ENCODE data around the gene TMEM272. TPM values are rescaled to one million over a fixed set of nuclear protein-coding genes. Genes with fewer than 3 reads are reported as not detected.

Gene TMEM272
- total and polyA plus RNA-seq, 2 donors (not counting 1 experiment from before 2014, with no cell fraction given): not detected

GRCh38 chr13:51799261-51799660 is 45.7 kb downstream of the TMEM272 start:
- H2AFZ ChIP-seq (ENCODE audit: insufficient read depth, low read depth, low read length, poor library complexity, severe bottlenecking): no peak overlapping the region
- H3K27me3 ChIP-seq (replicated peaks in 1 of 4; ENCODE audit: control extremely low read depth in 1 of 4, control insufficient read depth in 3 of 4, insufficient read depth in 4 of 4, low read length in 3 of 4): no peaks in the 10 kb centered on the region
- Mint-ChIP-seq H3K4me1 (peaks cover 39% of the 10 kb centered on the region), H3K27me3 (no peaks in the 10 kb centered on the region), H3K27ac (no peak overlapping the region), H3K9me3 (ENCODE audit: insufficient read depth) (no peaks in the 10 kb centered on the region), H3K4me3 (no peak overlapping the region)
- intact Hi-C loops (cut with micrococcal nuclease): no loop called here
- no peak overlapping the region for H3K4me2 ChIP-seq (replicated peaks; ENCODE audit: low read depth, low read length, poor library complexity, severe bottlenecking)
- H3K9me3 ChIP-seq (ENCODE audit: control extremely low read depth in 1 of 3, control insufficient read depth in 2 of 3, insufficient read depth in 1 of 3, low read length in 2 of 3): no peaks in the 10 kb centered on the region
- H3K36me3 ChIP-seq (replicated peaks in 1 of 2; ENCODE audit: control extremely low read depth in 1 of 2, control insufficient read depth in 1 of 2, extremely low read depth in 1 of 2, insufficient read depth in 2 of 2, low read length in 1 of 2): no peaks in the 10 kb centered on the region
- TF ChIP-seq CTCF (IDR thresholded peaks at IDR 0.05) (no peak), EZH2 (IDR thresholded peaks at IDR 0.05; ENCODE audit: borderline replicate concordance, insufficient read depth, low read depth, low read length, poor library complexity, severe bottlenecking) (no peak)
- no peak overlapping the region for H3K27ac ChIP-seq (ENCODE audit: low read length in 2 of 2)
- POLR2A ChIA-PET: interaction anchor here (2.2 kb wide), 1 partner anchor 346 kb away, joined by 12 read pairs; the partner anchor contains the start of gene INTS6
- H4K20me1 ChIP-seq (ENCODE audit: control insufficient read depth, insufficient read depth, low read length, poor library complexity, severe bottlenecking): no peaks in the 10 kb centered on the region
- ATAC-seq (ENCODE audit: low read depth) (no peak), DNase-seq (no peak)
- H3K79me2 ChIP-seq (ENCODE audit: control insufficient read depth, insufficient read depth, low read length): peaks cover 17% of the 10 kb centered on the region
- no peak overlapping the region for H3K9ac ChIP-seq (ENCODE audit: low read length)
- no peak overlapping the region for H3K4me3 ChIP-seq (ENCODE audit: control extremely low read depth in 1 of 5, extremely low read depth in 1 of 5, insufficient read depth in 1 of 5, low read depth in 2 of 5, low read length in 4 of 5)
- WGBS (ENCODE audit: insufficient coverage): 96% methylated on average over 12 of the region's 12 CpGs
- H3K4me1 ChIP-seq (ENCODE audit: control insufficient read depth in 2 of 2, insufficient read depth in 2 of 2, low read length in 2 of 2): peaks cover 29 to 36% of the 10 kb centered on the region in 2 donors
- CTCF ChIA-PET: interaction anchor here (1.0 to 6.2 kb wide), 8 partner anchors 16 to 674 kb away, joined by 3 to 101 read pairs (median 30); no protein-coding TSS in a partner anchor

- ChIA-PET CTCF (interaction anchor here (0.6 to 6.2 kb wide), 44 partner anchors 9 to 677 kb away, joined by 3 to 101 read pairs (median 4); no protein-coding TSS in a partner anchor), POLR2A (interaction anchor here (1.5 to 2.2 kb wide), 2 partner anchors 213 to 345 kb away, joined by 6 to 12 read pairs; partner anchors contain the start of gene INTS6)
- no peaks in the 10 kb centered on the region for H3K36me3 ChIP-seq (replicated peaks in 1 of 2; ENCODE audit: control extremely low read depth in 1 of 2, control insufficient read depth in 1 of 2, extremely low read depth in 1 of 2, insufficient read depth in 2 of 2, low read length in 1 of 2)
- no peaks in the 10 kb centered on the region for H3K9me3 ChIP-seq (ENCODE audit: control extremely low read depth in 1 of 3, control insufficient read depth in 2 of 3, insufficient read depth in 1 of 3, low read length in 2 of 3)
- H4K20me1 ChIP-seq (ENCODE audit: control insufficient read depth, insufficient read depth, low read length, poor library complexity, severe bottlenecking): no peaks in the 10 kb centered on the region
- 71% methylated on average over 9 of the region's 12 CpGs for WGBS (ENCODE audit: insufficient coverage)
- H3K4me2 ChIP-seq (replicated peaks; ENCODE audit: low read depth, low read length, poor library complexity, severe bottlenecking): no peak overlapping the region
- DNase-seq (peak; percentile 76), ATAC-seq (ENCODE audit: low read depth) (peak; percentile 60)
- Mint-ChIP-seq H3K27me3 (no peaks in the 10 kb centered on the region), H3K4me3 (no peak overlapping the region), H3K4me1 (peaks cover 45% of the 10 kb centered on the region), H3K27ac (peak overlapping the region; percentile 5), H3K9me3 (ENCODE audit: insufficient read depth) (no peaks in the 10 kb centered on the region)
- no peak overlapping the region for H2AFZ ChIP-seq (ENCODE audit: insufficient read depth, low read depth, low read length, poor library complexity, severe bottlenecking)
- intact Hi-C loops (cut with micrococcal nuclease): loop anchor here (1.0 to 2.0 kb wide), 2 partner anchors 363 to 511 kb away; no protein-coding TSS in a partner anchor
- no peak overlapping the region for H3K27ac ChIP-seq (ENCODE audit: low read length in 2 of 2)
- H3K4me1 ChIP-seq (ENCODE audit: control insufficient read depth in 2 of 2, insufficient read depth in 2 of 2, low read length in 2 of 2): peaks cover 37 to 39% of the 10 kb centered on the region in 2 donors
- H3K4me3 ChIP-seq (ENCODE audit: control extremely low read depth in 1 of 5, extremely low read depth in 1 of 5, insufficient read depth in 1 of 5, low read depth in 2 of 5, low read length in 4 of 5): no peak overlapping the region
- no peaks in the 10 kb centered on the region for H3K27me3 ChIP-seq (replicated peaks in 1 of 4; ENCODE audit: control extremely low read depth in 1 of 4, control insufficient read depth in 3 of 4, insufficient read depth in 4 of 4, low read length in 3 of 4)
- H3K79me2 ChIP-seq (ENCODE audit: control insufficient read depth, insufficient read depth, low read length): peaks cover 17% of the 10 kb centered on the region
- TF ChIP-seq CTCF (IDR thresholded peaks at IDR 0.05): peak; percentile 68
- TF ChIP-seq EZH2 (IDR thresholded peaks at IDR 0.05; ENCODE audit: borderline replicate concordance, insufficient read depth, low read depth, low read length, poor library complexity, severe bottlenecking): no peak
- no peak overlapping the region for H3K9ac ChIP-seq (ENCODE audit: low read length)
Measured at GRCh38 chr13:51797664-51798488, 47.1 kb downstream of the TMEM272 start.
